ENCODE results near the gene ARMCX4.
"Not testable (repeated sequence)": the region's sequence is repeated elsewhere in the genome, so short reads cannot be mapped to it uniquely, and the experiment has no call there.

The ARMCX4 gene

GRCh38 chrX:101485212-101485949, at the start of gene ARMCX4:
TSS of gene ARMCX4 (plus strand) at chrX:101485456. CDS start at chrX:101488590, 3,134 bp downstream.
- DNase-seq = peak; percentile 6 to 28

- no peak for DNase-seq
Measured at GRCh38 chrX:101442085-101442484, 43.2 kb upstream of the ARMCX4 start.

- DNase-seq = no peak
Measured at GRCh38 chrX:101449279-101449678, 36.0 kb upstream of the ARMCX4 start.

- DNase-seq = no peak
Measured at GRCh38 chrX:101450085-101450484, 35.2 kb upstream of the ARMCX4 start.

- no peak for DNase-seq
Measured at GRCh38 chrX:101450961-101451360, 34.3 kb upstream of the ARMCX4 start.

GRCh38 chrX:101452056-101452455, 33.2 kb upstream of the ARMCX4 start:
- DNase-seq = no peak

- no peak for DNase-seq
Measured at GRCh38 chrX:101460669-101461068, 24.6 kb upstream of the ARMCX4 start.

GRCh38 chrX:101462892-101463291, 22.4 kb upstream of the ARMCX4 start:
- DNase-seq = no peak

GRCh38 chrX:101478366-101478765, 6.9 kb upstream of the ARMCX4 start:
- no peak for DNase-seq

GRCh38 chrX:101482296-101482695, 3.0 kb upstream of the ARMCX4 start:
- no peak for DNase-seq

- no peak for DNase-seq
Measured at GRCh38 chrX:101483705-101484104, 1.6 kb upstream of the ARMCX4 start.

- no peak for DNase-seq
Measured at GRCh38 chrX:101484135-101484534, 1.1 kb upstream of the ARMCX4 start.

GRCh38 chrX:101488796-101489195, 3.5 kb downstream of the ARMCX4 start:
- DNase-seq = no peak

GRCh38 chrX:101491943-101492342, 6.7 kb downstream of the ARMCX4 start:
- DNase-seq = no peak

- DNase-seq = no peak
Measured at GRCh38 chrX:101493225-101493624, 8.0 kb downstream of the ARMCX4 start.

GRCh38 chrX:101502929-101503328, 17.7 kb downstream of the ARMCX4 start:
- not testable (repeated sequence) for DNase-seq

GRCh38 chrX:101507372-101507771, 22.1 kb downstream of the ARMCX4 start:
- DNase-seq = no peak

- no peak for DNase-seq
Measured at GRCh38 chrX:101507986-101508385, 22.7 kb downstream of the ARMCX4 start.

- DNase-seq = no peak
Measured at GRCh38 chrX:101530944-101531343, 45.7 kb downstream of the ARMCX4 start.
